Adrenal gland (tissue), 5 donors: ENCODE results near the gene SLC15A3.

Source experiments
- POLR2A ChIP-seq, 2 donors: fragments of 450-650 bp; IDR thresholded peaks; one replicate each; pipeline ENCODE4 v1.6.1; 2017; ENCODE audit warnings: antibody characterized with exemption in 2 of 2, mild to moderate bottlenecking in 2 of 2, moderate library complexity in 1 of 2
- TF ChIP-seq, protein P1 (sequence below), 6 experiments: fragments of 450-650 bp in 4 of 6; fragments of 200-600 bp in 2 of 6; sonication (generic) in 1 of 6; IDR thresholded peaks; 1 replicate in 5 of 6; 2 replicates in 1 of 6; pipeline versions ENCODE4 v1.5.1 to v1.8.0; 2016 to 2021; ENCODE audit warnings: antibody characterized with exemption in 6 of 6, mild to moderate bottlenecking in 2 of 6, moderate library complexity in 1 of 6
- donor health status: DM: no; HTN: no; CAD: no.

DNA sequence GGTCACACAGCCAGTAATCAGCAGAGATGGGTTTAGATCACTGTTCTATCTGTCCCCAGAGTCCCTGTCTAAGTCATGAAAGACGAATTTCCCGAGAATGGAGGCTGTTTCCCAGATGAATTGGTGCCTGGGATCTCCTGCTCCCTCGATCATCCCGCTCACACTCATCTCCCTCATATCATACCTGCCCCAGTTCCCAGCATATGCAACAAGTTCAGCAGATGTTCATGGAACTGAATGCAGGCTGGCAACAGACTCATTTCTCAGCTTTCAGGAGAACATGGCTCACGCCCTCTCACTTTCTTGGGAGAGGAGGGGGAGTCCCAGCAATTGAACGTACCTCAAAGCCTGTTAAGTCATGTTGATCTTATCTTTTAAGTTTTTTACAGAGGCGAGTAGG lies 41.6 kb upstream of the SLC15A3 start:
- TF ChIP-seq, protein P1, sequence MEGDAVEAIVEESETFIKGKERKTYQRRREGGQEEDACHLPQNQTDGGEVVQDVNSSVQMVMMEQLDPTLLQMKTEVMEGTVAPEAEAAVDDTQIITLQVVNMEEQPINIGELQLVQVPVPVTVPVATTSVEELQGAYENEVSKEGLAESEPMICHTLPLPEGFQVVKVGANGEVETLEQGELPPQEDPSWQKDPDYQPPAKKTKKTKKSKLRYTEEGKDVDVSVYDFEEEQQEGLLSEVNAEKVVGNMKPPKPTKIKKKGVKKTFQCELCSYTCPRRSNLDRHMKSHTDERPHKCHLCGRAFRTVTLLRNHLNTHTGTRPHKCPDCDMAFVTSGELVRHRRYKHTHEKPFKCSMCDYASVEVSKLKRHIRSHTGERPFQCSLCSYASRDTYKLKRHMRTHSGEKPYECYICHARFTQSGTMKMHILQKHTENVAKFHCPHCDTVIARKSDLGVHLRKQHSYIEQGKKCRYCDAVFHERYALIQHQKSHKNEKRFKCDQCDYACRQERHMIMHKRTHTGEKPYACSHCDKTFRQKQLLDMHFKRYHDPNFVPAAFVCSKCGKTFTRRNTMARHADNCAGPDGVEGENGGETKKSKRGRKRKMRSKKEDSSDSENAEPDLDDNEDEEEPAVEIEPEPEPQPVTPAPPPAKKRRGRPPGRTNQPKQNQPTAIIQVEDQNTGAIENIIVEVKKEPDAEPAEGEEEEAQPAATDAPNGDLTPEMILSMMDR (IDR thresholded peaks at IDR 0.05): no peak
- TF ChIP-seq POLR2A (IDR thresholded peaks at IDR 0.05): no peak
